Lower leg skin (tissue), 3 donors: Measurements from ENCODE around the gene SSPN.

Experiments
- POLR2A ChIP-seq, 2 donors: fragments of 450-650 bp; IDR thresholded peaks; one replicate each; pipeline ENCODE4 v1.6.1; 2016 to 2017; ENCODE audit warnings: antibody characterized with exemption in 2 of 2, mild to moderate bottlenecking in 1 of 2, moderate library complexity in 1 of 2
- TF ChIP-seq, protein P1 (sequence below), 3 donors: fragments of 450-650 bp; IDR thresholded peaks; one replicate each; pipeline ENCODE4 v1.5.1; 2016; ENCODE audit warnings: antibody characterized with exemption in 3 of 3, mild to moderate bottlenecking in 3 of 3, moderate library complexity in 2 of 3

DNA sequence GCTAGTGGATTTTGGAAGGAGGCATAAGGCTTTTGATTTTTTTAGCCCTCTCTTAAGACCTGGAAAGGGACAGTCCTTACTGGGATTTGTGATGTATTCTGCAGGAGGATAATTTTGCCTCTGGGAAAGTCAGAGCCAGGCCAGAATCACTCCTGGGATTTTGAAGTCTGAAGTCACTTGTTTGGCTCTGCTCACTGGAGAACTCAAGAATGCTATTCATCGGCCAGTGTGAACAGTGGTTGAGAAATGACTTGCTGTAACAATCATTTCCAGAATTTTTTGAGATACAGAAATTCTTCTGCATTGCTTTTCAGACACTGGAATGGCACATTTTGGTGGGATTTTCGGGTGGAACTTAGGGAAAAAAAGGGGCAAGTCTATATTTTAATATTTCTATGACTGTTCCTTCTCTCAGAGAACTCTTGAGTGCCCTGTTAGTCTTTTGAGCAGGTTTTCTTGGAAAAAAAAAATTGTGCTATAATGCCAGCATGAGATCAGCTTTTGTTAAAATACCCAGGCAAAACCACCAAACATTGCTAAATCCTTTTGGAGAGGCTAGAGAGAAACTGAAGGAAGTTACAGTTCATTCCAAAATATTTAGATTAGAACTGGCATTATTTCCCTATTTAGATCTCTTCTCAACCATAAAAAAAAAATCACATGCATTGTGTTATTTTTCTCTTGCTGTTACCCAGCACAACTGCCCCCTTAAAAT lies 44.5 kb upstream of the SSPN start:
- TF ChIP-seq, protein P1, sequence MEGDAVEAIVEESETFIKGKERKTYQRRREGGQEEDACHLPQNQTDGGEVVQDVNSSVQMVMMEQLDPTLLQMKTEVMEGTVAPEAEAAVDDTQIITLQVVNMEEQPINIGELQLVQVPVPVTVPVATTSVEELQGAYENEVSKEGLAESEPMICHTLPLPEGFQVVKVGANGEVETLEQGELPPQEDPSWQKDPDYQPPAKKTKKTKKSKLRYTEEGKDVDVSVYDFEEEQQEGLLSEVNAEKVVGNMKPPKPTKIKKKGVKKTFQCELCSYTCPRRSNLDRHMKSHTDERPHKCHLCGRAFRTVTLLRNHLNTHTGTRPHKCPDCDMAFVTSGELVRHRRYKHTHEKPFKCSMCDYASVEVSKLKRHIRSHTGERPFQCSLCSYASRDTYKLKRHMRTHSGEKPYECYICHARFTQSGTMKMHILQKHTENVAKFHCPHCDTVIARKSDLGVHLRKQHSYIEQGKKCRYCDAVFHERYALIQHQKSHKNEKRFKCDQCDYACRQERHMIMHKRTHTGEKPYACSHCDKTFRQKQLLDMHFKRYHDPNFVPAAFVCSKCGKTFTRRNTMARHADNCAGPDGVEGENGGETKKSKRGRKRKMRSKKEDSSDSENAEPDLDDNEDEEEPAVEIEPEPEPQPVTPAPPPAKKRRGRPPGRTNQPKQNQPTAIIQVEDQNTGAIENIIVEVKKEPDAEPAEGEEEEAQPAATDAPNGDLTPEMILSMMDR (IDR thresholded peaks at IDR 0.05) = no peak
- no peak for TF ChIP-seq POLR2A (IDR thresholded peaks at IDR 0.05)
